Central memory CD8-positive, alpha-beta T cell (primary cell): ENCODE results near the gene TMPRSS7.
A peak's percentile ranks its signal among the peaks of the same experiment; 100 is the strongest.
"Not testable (repeated sequence)": the region's sequence is repeated elsewhere in the genome, so short reads cannot be mapped to it uniquely, and the experiment has no call there.

Experiments
- ATAC-seq: fragments of 150-1000 bp; cut with Tn5 transposase; replicated peaks from 2 replicates; pipeline ENCODE4 v1.10.0; 2022; ENCODE audit warnings: mild to moderate bottlenecking, moderate FRiP score, moderate number of reproducible peaks; ENCODE audit not compliant: poor library complexity, severe bottlenecking; ENCODE audit errors: extremely low read depth
- DNase-seq, 2 donors: peaks; one replicate each; pipeline ENCODE4 v3.0.0; 2021; ENCODE audit warnings: low spot score in 2 of 2
- H3K27ac Mint-ChIP-seq: one replicate; pipeline ENCODE4 v1.8.0; 2022; ENCODE audit warnings: low read depth, mild to moderate bottlenecking, moderate library complexity, mixed read lengths
- H3K27me3 Mint-ChIP-seq: one replicate; pipeline ENCODE4 v1.8.0; 2022; ENCODE audit warnings: mixed read lengths
- H3K36me3 Mint-ChIP-seq: one replicate; pipeline ENCODE4 v1.8.0; 2022; ENCODE audit warnings: mild to moderate bottlenecking, moderate library complexity, mixed read lengths; ENCODE audit not compliant: insufficient read depth
- H3K4me1 Mint-ChIP-seq: one replicate; pipeline ENCODE4 v1.8.0; 2022; ENCODE audit warnings: mixed read lengths
- H3K4me3 Mint-ChIP-seq: one replicate; pipeline ENCODE4 v1.8.0; 2022; ENCODE audit warnings: mild to moderate bottlenecking, moderate library complexity, mixed read lengths
- H3K9me3 Mint-ChIP-seq: one replicate; pipeline ENCODE4 v1.8.0; 2022; ENCODE audit warnings: mixed read lengths

Gene TMPRSS7

GRCh38 chr3:112019716-112020115 lies 14.8 kb upstream of the TMPRSS7 start:
- ATAC-seq (no peak), DNase-seq (no peak)
- H3K27me3 Mint-ChIP-seq = no peaks in the 10 kb centered on the region
- no peaks in the 10 kb centered on the region for H3K9me3 Mint-ChIP-seq
- H3K4me1 Mint-ChIP-seq = no peaks in the 10 kb centered on the region
- H3K36me3 Mint-ChIP-seq = no peaks in the 10 kb centered on the region
- no peak overlapping the region for H3K4me3 Mint-ChIP-seq
- no peak overlapping the region for H3K27ac Mint-ChIP-seq

DNA sequence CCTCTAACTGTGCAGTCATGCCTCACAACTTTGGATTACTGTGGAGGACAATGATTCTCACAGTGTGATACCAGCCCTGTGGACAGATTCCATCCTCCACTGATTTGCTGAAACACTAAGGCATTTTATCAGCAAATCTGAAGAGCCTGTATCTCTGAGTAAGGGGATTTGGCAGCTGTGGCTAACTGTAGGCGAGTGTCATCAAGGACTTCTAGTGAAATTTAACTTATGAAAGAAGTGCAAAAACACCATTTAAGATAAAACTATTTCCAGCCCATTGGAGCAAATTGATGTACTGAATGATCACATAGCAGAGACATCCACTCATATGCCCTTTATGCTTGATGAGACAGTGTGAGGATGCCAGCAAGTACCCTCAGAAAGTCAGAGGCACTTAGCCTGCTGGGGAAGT lies 13.9 kb upstream of the TMPRSS7 start:
- H3K9me3 Mint-ChIP-seq = no peaks in the 10 kb centered on the region
- no peak for DNase-seq
- no peak for ATAC-seq
- no peaks in the 10 kb centered on the region for H3K27me3 Mint-ChIP-seq
- no peak overlapping the region for H3K27ac Mint-ChIP-seq
- H3K4me3 Mint-ChIP-seq = no peak overlapping the region
- H3K4me1 Mint-ChIP-seq = no peaks in the 10 kb centered on the region
- no peaks in the 10 kb centered on the region for H3K36me3 Mint-ChIP-seq

- no peak overlapping the region for H3K4me3 Mint-ChIP-seq
- no peaks in the 10 kb centered on the region for H3K9me3 Mint-ChIP-seq
- DNase-seq = no peak
- no peaks in the 10 kb centered on the region for H3K36me3 Mint-ChIP-seq
- no peak for ATAC-seq
- H3K27ac Mint-ChIP-seq = no peak overlapping the region
- peaks cover under 1% of the 10 kb centered on the region for H3K27me3 Mint-ChIP-seq
- no peaks in the 10 kb centered on the region for H3K4me1 Mint-ChIP-seq
Observed at GRCh38 chr3:112027142-112027541, 7.4 kb upstream of the TMPRSS7 start.

- no peak overlapping the region for H3K27ac Mint-ChIP-seq
- no peaks in the 10 kb centered on the region for H3K9me3 Mint-ChIP-seq
- ATAC-seq = no peak
- no peak for DNase-seq
- H3K4me1 Mint-ChIP-seq = no peaks in the 10 kb centered on the region
- H3K27me3 Mint-ChIP-seq = peaks cover 8% of the 10 kb centered on the region
- H3K4me3 Mint-ChIP-seq = no peak overlapping the region
- H3K36me3 Mint-ChIP-seq = no peaks in the 10 kb centered on the region
Observed at GRCh38 chr3:112027826-112028225, 6.7 kb upstream of the TMPRSS7 start.

DNA sequence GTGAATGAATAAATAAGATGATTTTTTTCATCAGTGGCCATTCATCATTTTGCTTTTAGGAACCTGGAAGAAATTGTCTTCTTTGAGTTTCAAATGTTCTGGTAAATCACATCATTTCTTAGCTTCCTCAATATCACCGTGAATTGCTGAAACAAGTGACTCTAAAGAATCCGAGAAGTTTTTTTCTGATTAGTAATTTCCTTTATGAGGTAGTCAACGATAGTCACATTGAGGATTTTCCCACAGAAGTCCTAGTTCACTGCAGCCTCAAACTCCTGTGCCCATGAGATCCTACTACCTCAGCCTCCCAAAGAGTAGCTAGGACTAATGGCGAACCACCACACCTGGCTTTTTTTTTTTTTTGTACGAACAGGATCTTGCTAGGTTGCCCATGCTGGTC lies 3.6 kb upstream of the TMPRSS7 start:
- H3K36me3 Mint-ChIP-seq = no peaks in the 10 kb centered on the region
- H3K27ac Mint-ChIP-seq = no peak overlapping the region
- H3K4me1 Mint-ChIP-seq = no peaks in the 10 kb centered on the region
- H3K27me3 Mint-ChIP-seq = peaks cover 11% of the 10 kb centered on the region
- no peaks in the 10 kb centered on the region for H3K9me3 Mint-ChIP-seq
- DNase-seq = no peak
- H3K4me3 Mint-ChIP-seq = no peak overlapping the region
- ATAC-seq = no peak

DNA sequence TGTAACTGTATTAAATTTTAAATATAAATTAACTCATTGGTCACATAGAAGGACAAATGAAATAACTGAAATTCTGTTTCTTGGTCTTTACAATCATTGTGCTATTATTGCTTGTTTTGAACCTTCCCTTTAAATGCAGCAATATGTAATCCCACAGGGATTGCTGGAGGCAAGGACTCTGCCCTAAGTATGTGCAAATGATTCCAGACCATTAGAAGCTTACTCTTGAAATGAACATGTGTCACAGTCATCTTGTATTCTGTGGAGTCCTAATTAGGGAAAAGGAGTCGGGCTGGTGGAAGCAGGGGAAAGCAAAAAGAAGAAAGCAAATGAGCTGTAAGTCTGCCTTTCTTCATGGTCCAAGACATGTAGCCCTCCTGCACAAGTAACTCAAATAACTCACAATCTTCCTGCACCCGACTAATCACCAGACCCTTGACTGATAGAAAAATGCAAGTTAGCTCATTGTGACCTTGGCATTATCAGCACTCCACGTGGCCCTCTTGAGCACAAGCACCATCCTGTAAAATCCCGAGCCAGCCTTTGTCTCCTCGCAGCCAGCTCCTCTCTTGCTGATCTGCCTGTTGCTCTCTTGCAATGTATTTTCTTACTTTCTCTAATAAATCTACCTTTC lies 2.3 kb upstream of the TMPRSS7 start:
- ATAC-seq (no peak), DNase-seq (no peak)
- Mint-ChIP-seq H3K4me3 (no peak overlapping the region), H3K4me1 (no peaks in the 10 kb centered on the region), H3K36me3 (no peaks in the 10 kb centered on the region), H3K27me3 (peaks cover 11% of the 10 kb centered on the region), H3K9me3 (no peaks in the 10 kb centered on the region), H3K27ac (no peak overlapping the region)

GRCh38 chr3:112035241-112035640 lies 705 bp downstream of the TMPRSS7 start:
- no peak overlapping the region for H3K27ac Mint-ChIP-seq
- no peak for ATAC-seq
- no peaks in the 10 kb centered on the region for H3K36me3 Mint-ChIP-seq
- H3K4me1 Mint-ChIP-seq = no peaks in the 10 kb centered on the region
- peaks cover 11% of the 10 kb centered on the region for H3K27me3 Mint-ChIP-seq
- no peaks in the 10 kb centered on the region for H3K9me3 Mint-ChIP-seq
- DNase-seq = no peak
- H3K4me3 Mint-ChIP-seq = no peak overlapping the region

DNA sequence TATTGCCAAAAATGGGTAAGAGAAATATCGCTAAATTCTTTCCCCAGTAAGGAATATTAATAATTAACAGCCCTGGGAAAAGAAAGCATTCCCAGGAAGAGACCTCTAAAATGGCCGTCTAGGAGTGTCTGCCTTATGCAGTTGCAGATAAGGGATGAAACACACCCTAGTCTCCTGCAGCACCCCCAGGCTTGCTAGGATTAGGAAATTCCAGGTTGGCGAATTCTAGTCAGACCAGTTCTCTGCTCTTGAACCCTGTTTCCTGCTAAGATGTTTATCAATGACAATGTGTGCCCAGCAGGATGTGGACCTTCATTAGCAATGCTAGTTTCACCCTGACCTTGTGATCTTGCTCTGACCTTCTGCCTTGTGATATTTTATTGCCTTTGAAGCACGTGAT lies 2.7 kb downstream of the TMPRSS7 start:
- H3K9me3 Mint-ChIP-seq, ATAC-seq, H3K27ac Mint-ChIP-seq: not testable (repeated sequence)

DNA sequence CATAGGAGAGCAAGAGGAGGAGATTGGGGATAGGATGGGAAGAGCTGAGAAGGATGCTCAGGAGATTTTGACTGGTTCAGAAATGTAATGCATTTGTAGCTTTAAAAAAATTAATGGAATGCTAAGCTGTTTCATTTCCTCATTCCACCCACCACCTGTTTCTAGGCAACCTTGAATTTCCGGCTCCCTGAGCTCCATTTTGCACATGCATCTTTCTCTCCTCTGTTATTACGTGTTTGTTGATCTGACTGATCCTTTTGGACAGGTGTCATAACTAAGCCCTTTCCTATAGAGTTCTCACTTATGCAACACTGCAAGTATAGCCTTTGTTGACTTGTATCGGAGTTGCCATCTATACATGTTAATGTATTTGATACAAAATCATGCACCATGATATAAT lies 4.3 kb downstream of the TMPRSS7 start:
- no peak overlapping the region for H3K4me3 Mint-ChIP-seq
- no peak overlapping the region for H3K27ac Mint-ChIP-seq
- no peaks in the 10 kb centered on the region for H3K36me3 Mint-ChIP-seq
- H3K27me3 Mint-ChIP-seq = no peaks in the 10 kb centered on the region
- H3K9me3 Mint-ChIP-seq = no peaks in the 10 kb centered on the region
- no peaks in the 10 kb centered on the region for H3K4me1 Mint-ChIP-seq
- no peak for ATAC-seq
- DNase-seq = no peak

More for the DNA sequence above, 2.7 kb downstream of the TMPRSS7 start:
- not testable (repeated sequence) for H3K4me3 Mint-ChIP-seq, DNase-seq, H3K36me3 Mint-ChIP-seq, H3K27me3 Mint-ChIP-seq, H3K4me1 Mint-ChIP-seq

GRCh38 chr3:112041321-112041720 lies 6.8 kb downstream of the TMPRSS7 start:
- H3K27ac Mint-ChIP-seq = no peak overlapping the region

DNA sequence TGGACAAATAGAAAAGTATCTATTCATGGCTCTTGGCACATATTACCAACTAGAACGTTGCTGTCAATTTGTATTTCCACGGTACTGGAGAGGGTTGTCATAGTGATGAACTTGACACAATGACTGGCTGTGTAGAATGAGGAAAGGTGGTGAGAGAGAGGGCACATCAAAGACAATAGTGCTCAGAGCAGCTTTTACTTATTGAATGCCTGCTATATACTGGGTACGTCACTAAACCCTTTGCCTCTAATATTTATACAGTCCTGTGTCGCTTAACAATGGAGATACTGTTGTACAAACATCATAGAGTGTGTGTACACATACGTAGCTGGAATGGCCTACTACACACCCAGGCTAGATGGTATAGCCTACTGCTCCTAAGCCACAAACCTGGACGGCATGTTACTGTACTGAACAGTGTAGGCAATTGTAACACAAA lies 8.3 kb downstream of the TMPRSS7 start:
- ATAC-seq = no peak

More at GRCh38 chr3:112041321-112041720, 6.8 kb downstream of the TMPRSS7 start:
- no peaks in the 10 kb centered on the region for H3K9me3 Mint-ChIP-seq
- H3K4me1 Mint-ChIP-seq = no peaks in the 10 kb centered on the region
- ATAC-seq (no peak), DNase-seq (no peak)
- H3K27me3 Mint-ChIP-seq = no peaks in the 10 kb centered on the region
- H3K36me3 Mint-ChIP-seq = no peaks in the 10 kb centered on the region
- H3K4me3 Mint-ChIP-seq = no peak overlapping the region

DNA sequence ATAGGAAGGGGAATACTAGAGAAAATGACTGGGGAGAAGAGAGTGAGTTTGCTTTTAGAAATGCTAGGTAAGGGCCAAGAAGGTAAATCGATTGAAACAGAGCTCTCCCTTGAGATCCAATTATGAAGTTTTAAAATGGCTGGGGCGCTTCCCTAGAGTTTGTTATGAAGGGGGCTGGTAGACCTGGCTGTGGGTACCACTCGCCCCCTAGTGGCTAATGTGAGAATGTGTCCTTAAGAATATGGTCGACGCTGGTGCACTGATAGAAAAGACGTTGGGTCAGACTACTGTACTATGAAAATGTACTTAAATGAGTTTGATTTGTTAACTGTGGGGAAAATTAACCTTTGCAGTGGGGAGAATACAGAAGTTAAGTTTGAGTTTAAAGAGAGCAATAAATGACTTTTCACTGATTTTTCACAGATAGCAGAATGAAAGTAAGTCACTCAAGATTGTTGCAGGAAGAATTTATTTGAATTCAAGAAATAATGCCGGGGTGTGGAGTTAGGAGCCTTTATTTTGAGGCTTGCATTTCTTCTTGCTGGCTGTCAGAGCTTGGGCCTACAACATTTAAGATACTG lies 9.2 kb downstream of the TMPRSS7 start:
- Mint-ChIP-seq H3K27ac (no peak overlapping the region), H3K27me3 (no peaks in the 10 kb centered on the region), H3K9me3 (no peaks in the 10 kb centered on the region), H3K4me3 (no peak overlapping the region), H3K36me3 (no peaks in the 10 kb centered on the region), H3K4me1 (no peaks in the 10 kb centered on the region)
- DNase-seq (peak in 1 of 2 donors; percentile 30), ATAC-seq (peak; percentile 93)

More for the DNA sequence above, 8.3 kb downstream of the TMPRSS7 start:
- Mint-ChIP-seq H3K4me3 (no peak overlapping the region), H3K9me3 (no peaks in the 10 kb centered on the region), H3K4me1 (no peaks in the 10 kb centered on the region), H3K27me3 (no peaks in the 10 kb centered on the region), H3K36me3 (no peaks in the 10 kb centered on the region), H3K27ac (no peak overlapping the region)
- no peak for DNase-seq

- Mint-ChIP-seq H3K4me3 (no peak overlapping the region), H3K27me3 (peaks cover 14% of the 10 kb centered on the region), H3K36me3 (no peaks in the 10 kb centered on the region), H3K4me1 (no peaks in the 10 kb centered on the region), H3K9me3 (no peaks in the 10 kb centered on the region), H3K27ac (no peak overlapping the region)
- no peak for ATAC-seq
- DNase-seq = no peak
Observed at GRCh38 chr3:112046599-112046998, 12.1 kb downstream of the TMPRSS7 start.
